Fibroblast of lung (primary cell): ENCODE results near the gene HIBCH. TPM values are rescaled to one million over a fixed set of nuclear protein-coding genes. Genes with fewer than 3 reads are reported as not detected.

Experiments used
- DNase-seq, 2 donors: peaks; one replicate each; pipeline versions ENCODE4 v3.0.0 to v3.0.0-alpha.2; 2010; ENCODE audit warnings: low read depth in 2 of 2
- H2AFZ ChIP-seq: 2 replicates; pipeline ENCODE4 v1.5.1; 2012; ENCODE audit warnings: low read length, control low read depth, inconsistent platforms
- H3K27ac ChIP-seq: 2 replicates; pipeline ENCODE4 v1.5.1; 2011; ENCODE audit warnings: low read length, control low read depth; ENCODE audit not compliant: insufficient read depth
- H3K27me3 ChIP-seq: 2 replicates; pipeline ENCODE4 v1.5.1; 2011; ENCODE audit warnings: mild to moderate bottlenecking, low read length; ENCODE audit not compliant: control insufficient read depth, insufficient read depth
- H3K36me3 ChIP-seq: 2 replicates; pipeline ENCODE4 v1.5.1; 2011; ENCODE audit warnings: low read length; ENCODE audit not compliant: control insufficient read depth, insufficient read depth
- H3K4me1 ChIP-seq: 2 replicates; pipeline ENCODE4 v1.5.1; 2011; ENCODE audit warnings: low read length; ENCODE audit not compliant: control insufficient read depth, insufficient read depth; ENCODE audit errors: extremely low read depth
- H3K4me2 ChIP-seq: 2 replicates; pipeline ENCODE4 v1.5.1; 2011; ENCODE audit warnings: low read length, control low read depth; ENCODE audit not compliant: insufficient read depth; ENCODE audit errors: extremely low read depth
- H3K4me3 ChIP-seq, 4 experiments: fragments of 200-600 bp in 1 of 4; sonication (generic) in 1 of 4; replicated peaks in 1 of 4; 2 replicates each; pipeline ENCODE4 v1.5.1; 2011 to 2016; ENCODE audit warnings: low read length in 4 of 4, low read depth in 3 of 4, mild to moderate bottlenecking in 3 of 4, control low read depth in 2 of 4, inconsistent platforms in 1 of 4, mixed read lengths in 1 of 4; ENCODE audit not compliant: insufficient read depth in 1 of 4; ENCODE audit errors: control extremely low read depth in 1 of 4
- H3K79me2 ChIP-seq: 2 replicates; pipeline ENCODE4 v1.5.1; 2012; ENCODE audit warnings: mild to moderate bottlenecking, low read length, inconsistent platforms; ENCODE audit not compliant: control insufficient read depth, insufficient read depth
- H3K9ac ChIP-seq: 2 replicates; pipeline ENCODE4 v1.5.1; 2011; ENCODE audit warnings: mild to moderate bottlenecking, low read length, control low read depth; ENCODE audit not compliant: insufficient read depth
- H3K9me3 ChIP-seq: 2 replicates; pipeline ENCODE4 v1.5.1; 2012; ENCODE audit warnings: low read depth, low read length; ENCODE audit not compliant: control insufficient read depth, insufficient read depth
- H4K20me1 ChIP-seq: 2 replicates; pipeline ENCODE4 v1.5.1; 2011; ENCODE audit warnings: low read length; ENCODE audit not compliant: control insufficient read depth, insufficient read depth; ENCODE audit errors: extremely low read depth
- EZH2 ChIP-seq: IDR thresholded peaks from 2 replicates; pipeline ENCODE4 v1.5.1; 2012; ENCODE audit warnings: low read length, control low read depth, mild to moderate bottlenecking; ENCODE audit errors: missing control alignments
- polyA plus RNA-seq, 2 donors: library from polyadenylated mRNA; depleted of rRNA in 1 of 2; stranded (reverse) in 1 of 2; unstranded in 1 of 2; fragments of >200 nt; gene quantifications; 2 replicates each; pipeline ENCODE4 v1.2.1, GENCODE V29; 2011 to 2012; ENCODE audit warnings: missing spikeins in 1 of 2
- total RNA-seq: library from RNA; depleted of rRNA; stranded (reverse); fragments of >200 nt; gene quantifications from 2 replicates; pipeline ENCODE4 v1.2.1, GENCODE V29; 2014
- TF ChIP-seq, protein P1 (sequence below), 2 donors: IDR thresholded peaks in 1 of 2; conservative IDR thresholded peaks in 1 of 2; 1 replicate in 1 of 2; 2 replicates in 1 of 2; pipeline ENCODE4 v1.5.1; 2011 to 2012; ENCODE audit warnings: low read length in 2 of 2, control low read depth in 1 of 2, inconsistent platforms in 1 of 2, low read depth in 1 of 2, mild to moderate bottlenecking in 1 of 2

Gene HIBCH
- total and polyA plus RNA-seq, 2 donors (not counting 1 experiment from before 2014, with no cell fraction given), result 14.9 to 19.2 TPM

DNA sequence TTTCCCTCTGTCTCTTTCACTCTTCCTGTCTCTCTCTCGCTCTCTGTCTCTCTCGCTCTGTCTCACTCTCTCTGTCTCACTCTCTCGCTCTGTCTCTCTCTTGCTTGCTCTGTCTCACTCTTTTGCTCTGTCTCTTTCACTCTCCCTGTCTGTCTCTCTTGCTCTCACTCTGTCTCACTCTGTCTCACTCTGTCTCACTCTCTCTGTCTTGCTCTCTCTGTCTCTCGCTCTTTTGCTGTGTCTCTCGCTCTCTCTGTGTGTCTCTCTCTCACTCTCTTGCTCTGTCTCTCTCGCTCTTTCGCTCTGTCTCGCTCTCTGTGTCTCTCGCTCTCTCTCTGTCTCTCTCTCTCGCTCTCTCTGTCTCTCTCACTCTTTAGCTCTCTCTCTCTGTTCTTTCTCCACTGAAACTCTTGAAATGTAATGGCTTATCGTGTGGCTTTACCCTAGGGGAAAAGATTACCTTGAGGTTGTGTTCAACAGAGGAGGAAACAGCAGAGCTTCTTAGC is 46.7 kb upstream of the HIBCH start:
- H3K27ac ChIP-seq, result no peak overlapping the region
- DNase-seq, result no peak
- no peaks in the 10 kb centered on the region for H3K27me3 ChIP-seq
- no peak for TF ChIP-seq EZH2
- TF ChIP-seq, protein P1, sequence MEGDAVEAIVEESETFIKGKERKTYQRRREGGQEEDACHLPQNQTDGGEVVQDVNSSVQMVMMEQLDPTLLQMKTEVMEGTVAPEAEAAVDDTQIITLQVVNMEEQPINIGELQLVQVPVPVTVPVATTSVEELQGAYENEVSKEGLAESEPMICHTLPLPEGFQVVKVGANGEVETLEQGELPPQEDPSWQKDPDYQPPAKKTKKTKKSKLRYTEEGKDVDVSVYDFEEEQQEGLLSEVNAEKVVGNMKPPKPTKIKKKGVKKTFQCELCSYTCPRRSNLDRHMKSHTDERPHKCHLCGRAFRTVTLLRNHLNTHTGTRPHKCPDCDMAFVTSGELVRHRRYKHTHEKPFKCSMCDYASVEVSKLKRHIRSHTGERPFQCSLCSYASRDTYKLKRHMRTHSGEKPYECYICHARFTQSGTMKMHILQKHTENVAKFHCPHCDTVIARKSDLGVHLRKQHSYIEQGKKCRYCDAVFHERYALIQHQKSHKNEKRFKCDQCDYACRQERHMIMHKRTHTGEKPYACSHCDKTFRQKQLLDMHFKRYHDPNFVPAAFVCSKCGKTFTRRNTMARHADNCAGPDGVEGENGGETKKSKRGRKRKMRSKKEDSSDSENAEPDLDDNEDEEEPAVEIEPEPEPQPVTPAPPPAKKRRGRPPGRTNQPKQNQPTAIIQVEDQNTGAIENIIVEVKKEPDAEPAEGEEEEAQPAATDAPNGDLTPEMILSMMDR (conservative IDR thresholded peaks at IDR 0.05 in 1 of 2, IDR thresholded peaks at IDR 0.05 in 1 of 2; ENCODE audit: low read depth in 1 of 2, low read length in 2 of 2), result no peak
- no peak overlapping the region for H3K9ac ChIP-seq
- H3K36me3 ChIP-seq, result no peaks in the 10 kb centered on the region
- no peak overlapping the region for H2AFZ ChIP-seq
- H3K4me3 ChIP-seq, result no peak overlapping the region
- H4K20me1 ChIP-seq, result no peaks in the 10 kb centered on the region
- no peaks in the 10 kb centered on the region for H3K79me2 ChIP-seq
- no peak overlapping the region for H3K4me2 ChIP-seq
- no peaks in the 10 kb centered on the region for H3K4me1 ChIP-seq
- no peaks in the 10 kb centered on the region for H3K9me3 ChIP-seq

- Histone ChIP-seq H3K27me3 (no peaks in the 10 kb centered on the region), H3K9ac (no peak overlapping the region), H3K79me2 (no peaks in the 10 kb centered on the region), H2AFZ (no peak overlapping the region), H3K4me2 (no peak overlapping the region), H3K27ac (no peak overlapping the region), H3K36me3 (no peaks in the 10 kb centered on the region), H3K4me3 (no peak overlapping the region), H4K20me1 (no peaks in the 10 kb centered on the region), H3K9me3 (no peaks in the 10 kb centered on the region), H3K4me1 (no peaks in the 10 kb centered on the region)
- no peak for TF ChIP-seq EZH2
- DNase-seq, result no peak
These were observed 46.0 kb upstream of the HIBCH start for GRCh38 chr2:190365499-190366204.

- H3K79me2 ChIP-seq, result peaks cover 2% of the 10 kb centered on the region
- no peaks in the 10 kb centered on the region for H3K9me3 ChIP-seq
- no peak overlapping the region for H3K27ac ChIP-seq
- no peaks in the 10 kb centered on the region for H3K36me3 ChIP-seq
- H4K20me1 ChIP-seq, result no peaks in the 10 kb centered on the region
- no peaks in the 10 kb centered on the region for H3K27me3 ChIP-seq
- H3K9ac ChIP-seq, result no peak overlapping the region
- H2AFZ ChIP-seq, result no peak overlapping the region
- peaks cover 3% of the 10 kb centered on the region for H3K4me1 ChIP-seq
- no peak overlapping the region for H3K4me3 ChIP-seq
- no peak for DNase-seq
- TF ChIP-seq EZH2, result no peak
- TF ChIP-seq, protein P1 (conservative IDR thresholded peaks at IDR 0.05 in 1 of 2, IDR thresholded peaks at IDR 0.05 in 1 of 2; ENCODE audit: low read depth in 1 of 2, low read length in 2 of 2), result no peak
- H3K4me2 ChIP-seq, result no peak overlapping the region
These were observed 43.3 kb upstream of the HIBCH start for GRCh38 chr2:190362894-190363293.
